PFSK-1 (cell line): Measurements from ENCODE around the gene RAB3IP.

Source experiments
- FOXP2 ChIP-seq: optimal IDR thresholded peaks from 2 replicates; pipeline ENCODE3; 2011; ENCODE audit warnings: borderline replicate concordance, control low read depth, inconsistent platforms; ENCODE audit not compliant: insufficient read depth; ENCODE audit errors: extremely low read length, extremely low read depth
- POLR2AphosphoS5 ChIP-seq: IDR thresholded peaks from 2 replicates; pipeline ENCODE4 v1.6.1; 2012; ENCODE audit warnings: low read depth, mild to moderate bottlenecking, control low read depth, low read length, moderate library complexity
- SIN3A ChIP-seq: IDR thresholded peaks from 2 replicates; pipeline ENCODE4 v1.6.1; 2012; ENCODE audit warnings: mild to moderate bottlenecking, low read length, moderate library complexity, borderline replicate concordance; ENCODE audit not compliant: insufficient read depth
- TAF1 ChIP-seq: IDR thresholded peaks from 2 replicates; pipeline ENCODE4 v1.6.1; 2012; ENCODE audit warnings: low read length, control low read depth, borderline replicate concordance; ENCODE audit not compliant: insufficient read depth
- TF ChIP-seq, protein P1 (sequence below), 2 experiments: IDR thresholded peaks; 2 replicates each; pipeline versions ENCODE4 v1.6.1 to v1.8.0; 2011 to 2012; ENCODE audit warnings: low read depth in 2 of 2, low read length in 2 of 2, control low read depth in 1 of 2, inconsistent platforms in 1 of 2, mild to moderate bottlenecking in 1 of 2, moderate library complexity in 1 of 2; ENCODE audit not compliant: insufficient read depth in 1 of 2

Gene RAB3IP

DNA sequence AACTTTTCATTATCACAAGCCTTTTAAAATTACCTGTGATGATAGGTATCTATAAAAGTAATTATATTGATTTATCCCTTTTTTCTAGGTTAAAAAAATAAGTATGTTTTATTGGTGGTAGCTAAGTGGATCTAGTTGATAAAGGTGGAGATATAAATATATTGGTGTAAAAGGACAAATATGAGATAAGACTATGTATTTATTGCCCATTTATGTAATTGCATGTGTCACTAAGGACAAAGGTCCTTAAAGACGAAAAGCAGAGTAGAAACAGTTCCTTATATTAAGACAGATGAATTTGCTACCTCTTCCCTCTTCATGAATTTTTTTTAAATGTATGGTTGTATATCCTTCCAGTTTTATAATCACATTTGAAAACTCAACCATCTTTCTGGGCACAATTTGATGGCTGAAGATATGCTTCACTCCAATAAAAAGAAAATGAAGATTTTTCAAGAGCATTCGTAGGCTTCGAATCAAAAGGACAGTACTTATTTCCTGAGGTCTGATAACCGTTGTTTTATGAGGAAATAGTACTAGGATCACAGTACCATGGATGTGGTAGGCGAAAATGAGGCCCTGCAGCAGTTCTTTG is 86.4 kb downstream of the RAB3IP start, which contains the start of gene MYRFL:
TSS of gene MYRFL (plus strand) at position 262 of the 595 bp plus-strand sequence. CDS start at position 553, 291 bp downstream.
- no peak for TF ChIP-seq FOXP2
- no peak for TF ChIP-seq POLR2AphosphoS5
- TF ChIP-seq TAF1 = no peak
- no peak for TF ChIP-seq SIN3A
- TF ChIP-seq, protein P1, sequence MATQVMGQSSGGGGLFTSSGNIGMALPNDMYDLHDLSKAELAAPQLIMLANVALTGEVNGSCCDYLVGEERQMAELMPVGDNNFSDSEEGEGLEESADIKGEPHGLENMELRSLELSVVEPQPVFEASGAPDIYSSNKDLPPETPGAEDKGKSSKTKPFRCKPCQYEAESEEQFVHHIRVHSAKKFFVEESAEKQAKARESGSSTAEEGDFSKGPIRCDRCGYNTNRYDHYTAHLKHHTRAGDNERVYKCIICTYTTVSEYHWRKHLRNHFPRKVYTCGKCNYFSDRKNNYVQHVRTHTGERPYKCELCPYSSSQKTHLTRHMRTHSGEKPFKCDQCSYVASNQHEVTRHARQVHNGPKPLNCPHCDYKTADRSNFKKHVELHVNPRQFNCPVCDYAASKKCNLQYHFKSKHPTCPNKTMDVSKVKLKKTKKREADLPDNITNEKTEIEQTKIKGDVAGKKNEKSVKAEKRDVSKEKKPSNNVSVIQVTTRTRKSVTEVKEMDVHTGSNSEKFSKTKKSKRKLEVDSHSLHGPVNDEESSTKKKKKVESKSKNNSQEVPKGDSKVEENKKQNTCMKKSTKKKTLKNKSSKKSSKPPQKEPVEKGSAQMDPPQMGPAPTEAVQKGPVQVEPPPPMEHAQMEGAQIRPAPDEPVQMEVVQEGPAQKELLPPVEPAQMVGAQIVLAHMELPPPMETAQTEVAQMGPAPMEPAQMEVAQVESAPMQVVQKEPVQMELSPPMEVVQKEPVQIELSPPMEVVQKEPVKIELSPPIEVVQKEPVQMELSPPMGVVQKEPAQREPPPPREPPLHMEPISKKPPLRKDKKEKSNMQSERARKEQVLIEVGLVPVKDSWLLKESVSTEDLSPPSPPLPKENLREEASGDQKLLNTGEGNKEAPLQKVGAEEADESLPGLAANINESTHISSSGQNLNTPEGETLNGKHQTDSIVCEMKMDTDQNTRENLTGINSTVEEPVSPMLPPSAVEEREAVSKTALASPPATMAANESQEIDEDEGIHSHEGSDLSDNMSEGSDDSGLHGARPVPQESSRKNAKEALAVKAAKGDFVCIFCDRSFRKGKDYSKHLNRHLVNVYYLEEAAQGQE (IDR thresholded peaks at IDR 0.05; ENCODE audit: insufficient read depth in 1 of 2, low read depth in 2 of 2, low read length in 2 of 2) = no peak

DNA sequence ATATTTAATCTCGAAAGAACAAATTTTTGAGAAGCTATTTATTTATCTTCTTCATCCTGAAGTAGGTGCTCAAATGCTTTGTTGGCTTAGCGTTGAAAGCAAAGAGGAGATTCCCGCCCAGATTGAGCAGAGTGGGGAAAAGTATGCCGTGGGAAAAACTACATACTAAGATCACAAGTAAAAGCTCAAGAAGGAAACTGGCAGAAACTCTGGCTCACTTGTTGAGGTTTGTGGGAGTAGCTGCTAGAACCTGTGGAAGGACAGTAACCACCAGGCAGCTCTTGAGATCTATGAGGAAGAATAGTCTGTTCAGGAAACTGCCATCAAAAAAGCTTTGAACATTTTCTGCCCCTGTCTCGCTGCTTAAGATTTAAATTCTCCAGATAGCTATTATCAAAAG is 90.2 kb downstream of the RAB3IP start:
- TF ChIP-seq, protein P1 (IDR thresholded peaks at IDR 0.05; ENCODE audit: insufficient read depth in 1 of 2, low read depth in 2 of 2, low read length in 2 of 2) = no peak
- TF ChIP-seq SIN3A (no peak), FOXP2 (no peak), TAF1 (no peak)

DNA sequence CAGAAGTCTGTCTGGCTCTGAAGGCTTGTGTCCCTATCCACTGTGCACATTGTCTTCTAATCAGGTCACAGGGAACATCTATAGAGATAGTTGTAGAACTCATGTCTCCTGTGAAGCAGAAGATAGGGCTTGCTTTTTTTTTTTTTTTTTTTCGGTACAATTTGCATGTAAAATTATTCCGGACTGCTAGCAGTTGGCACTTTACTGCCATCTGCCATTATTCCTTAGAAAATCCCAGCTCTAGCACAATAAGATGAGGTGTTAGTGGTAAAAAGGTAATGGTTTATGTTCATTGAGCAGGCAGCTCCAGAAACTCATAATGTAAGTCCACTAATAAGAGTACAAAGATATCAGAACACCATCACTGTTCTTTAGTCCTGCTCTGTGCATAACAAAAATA is 95.0 kb downstream of the RAB3IP start:
- TF ChIP-seq SIN3A = no peak
- TF ChIP-seq FOXP2 = no peak
- TF ChIP-seq POLR2AphosphoS5 = no peak
- TF ChIP-seq TAF1 = no peak
- TF ChIP-seq, protein P1 (IDR thresholded peaks at IDR 0.05; ENCODE audit: insufficient read depth in 1 of 2, low read depth in 2 of 2, low read length in 2 of 2) = no peak

DNA sequence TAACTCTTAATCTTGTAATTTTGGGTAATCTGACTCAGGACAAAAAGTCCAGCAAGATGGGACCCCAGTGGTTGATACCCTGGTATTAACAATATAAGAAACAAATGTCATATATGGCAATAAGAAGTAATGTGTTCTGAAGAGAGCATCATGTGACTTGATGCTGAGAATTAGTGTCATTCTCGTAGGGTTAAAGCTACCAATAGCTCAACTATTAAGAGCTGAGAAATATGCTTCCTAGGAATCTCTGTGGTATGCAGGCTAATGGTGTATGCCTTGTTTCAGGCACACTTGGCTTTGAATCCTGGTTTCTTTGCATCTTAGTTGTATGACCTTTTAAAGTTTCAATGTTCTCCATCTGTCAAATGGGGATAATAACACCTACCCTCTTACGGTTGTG is 95.5 kb downstream of the RAB3IP start:
- TF ChIP-seq, protein P1 (IDR thresholded peaks at IDR 0.05; ENCODE audit: insufficient read depth in 1 of 2, low read depth in 2 of 2, low read length in 2 of 2) = no peak
- TF ChIP-seq SIN3A (no peak), FOXP2 (no peak)

DNA sequence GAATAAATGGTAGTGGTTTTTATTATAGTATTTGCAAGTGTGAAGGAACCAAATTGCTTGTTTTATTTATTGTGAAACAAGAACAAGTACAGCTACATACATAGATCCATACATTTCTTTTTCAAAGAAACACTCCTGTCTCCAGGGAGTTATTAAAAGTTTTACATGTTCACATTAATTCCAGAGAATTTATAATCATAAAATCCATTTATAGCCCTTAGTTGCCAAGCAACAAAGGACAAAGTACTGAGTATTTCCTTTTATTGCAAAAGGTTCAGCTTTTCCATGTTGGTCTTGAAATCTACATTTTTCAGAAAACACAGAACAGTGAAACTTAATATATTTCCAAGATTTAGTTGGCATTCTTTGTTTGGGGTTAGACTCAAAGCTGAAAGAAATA is 95.9 kb downstream of the RAB3IP start:
- no peak for TF ChIP-seq SIN3A
- no peak for TF ChIP-seq FOXP2
- TF ChIP-seq, protein P1 (IDR thresholded peaks at IDR 0.05; ENCODE audit: insufficient read depth in 1 of 2, low read depth in 2 of 2, low read length in 2 of 2) = no peak
- no peak for TF ChIP-seq TAF1
- TF ChIP-seq POLR2AphosphoS5 = no peak
